Hippocampal formation (tissue), 2 donors: ENCODE data around the gene ZNF556.

ENCODE experiments used
- DNase-seq, 2 donors: peaks; one replicate each; lab custom pipeline; 2025; lab: John Stamatoyannopoulos, UW

ZNF556 gene

DNA sequence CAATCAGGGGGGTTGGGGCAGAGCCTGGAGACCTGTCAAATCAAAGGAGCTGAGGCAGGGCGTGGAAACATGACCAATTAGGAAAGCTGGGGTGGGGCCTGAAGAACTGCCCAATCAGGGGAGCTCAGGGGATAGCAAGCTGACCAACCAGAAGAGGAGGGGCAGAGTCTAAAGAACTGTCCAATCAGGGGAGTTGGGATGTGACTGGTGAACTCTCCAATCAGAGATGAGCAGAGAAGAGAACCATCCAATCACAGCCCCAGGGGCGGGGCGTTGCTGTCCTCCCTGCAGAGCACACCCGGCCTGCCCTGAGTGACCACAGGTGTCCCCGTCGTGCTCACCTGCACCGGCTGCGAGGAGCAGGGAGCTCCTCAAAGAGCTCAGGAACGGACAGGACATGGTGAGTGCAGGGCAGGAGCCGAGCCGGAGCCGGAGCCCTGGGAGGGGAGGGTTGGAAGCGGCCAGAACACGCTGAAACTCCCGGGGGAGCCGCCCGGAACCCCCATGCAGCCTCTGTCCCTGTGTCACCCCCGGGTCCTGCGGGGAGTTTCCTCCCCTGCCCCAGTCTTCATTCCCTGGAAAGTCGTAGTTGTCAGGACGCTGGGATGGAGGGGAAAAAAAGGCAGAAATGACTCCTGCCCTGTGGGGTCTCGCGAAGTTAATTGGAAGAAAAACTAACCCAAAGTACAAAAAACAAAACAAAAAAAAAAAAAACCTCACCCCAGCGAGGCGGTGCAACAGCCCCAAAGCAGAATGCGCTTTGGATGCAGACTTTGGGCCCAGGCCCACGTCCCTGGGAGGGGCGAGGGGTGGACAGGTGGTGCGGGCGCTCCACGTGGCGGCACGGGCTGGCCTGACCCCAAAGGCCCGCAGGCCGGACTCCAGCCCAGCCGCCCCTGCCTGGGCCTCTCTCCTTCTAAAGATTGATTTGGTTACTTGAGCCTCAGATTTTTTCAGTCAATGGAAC is at the start of gene ZNF556:
Gene ZNF556 (plus strand): TSS at position 311 of the 967 bp plus-strand sequence. CDS start 87 bp downstream, at position 398.
- DNase-seq: no peak

GRCh38 chr19:2819540-2820111 is 47.5 kb upstream of the ZNF556 start, which contains the start of gene ZNF554:
TSS of gene ZNF554 (plus strand) at chr19:2819868. CDS start at chr19:2820072, 204 bp downstream.
- DNase-seq: peak; percentile 84 to 92

DNA sequence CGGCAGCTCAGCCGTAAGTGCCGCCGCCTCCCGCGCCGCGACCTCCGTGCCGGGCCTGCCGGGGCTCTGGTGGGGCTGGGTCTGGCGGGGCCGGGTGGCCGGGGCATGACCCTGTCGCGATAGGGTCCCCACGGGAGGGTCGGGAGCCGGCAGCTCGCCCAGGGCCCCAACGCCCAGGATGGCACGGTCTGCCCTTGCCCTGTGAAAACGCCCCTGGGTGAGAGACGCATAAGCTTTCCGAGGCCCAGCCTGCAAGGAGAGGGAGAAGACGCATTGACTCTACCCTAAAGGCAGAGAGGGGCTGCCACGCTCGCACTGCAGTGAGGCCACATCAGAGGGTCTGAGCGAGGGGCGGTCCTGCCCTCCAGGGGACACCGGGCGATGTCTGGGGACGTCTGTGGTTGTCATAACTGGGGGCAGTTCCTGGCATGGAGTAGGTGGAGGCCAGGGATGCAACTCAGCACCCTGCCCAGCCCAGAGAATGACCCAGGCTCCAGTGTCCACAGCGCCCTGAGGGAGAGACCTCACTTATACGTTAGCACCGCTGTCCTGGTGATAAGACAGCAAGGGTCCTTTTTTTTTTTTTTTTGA is 46.9 kb upstream of the ZNF556 start:
- no peak for DNase-seq

DNA sequence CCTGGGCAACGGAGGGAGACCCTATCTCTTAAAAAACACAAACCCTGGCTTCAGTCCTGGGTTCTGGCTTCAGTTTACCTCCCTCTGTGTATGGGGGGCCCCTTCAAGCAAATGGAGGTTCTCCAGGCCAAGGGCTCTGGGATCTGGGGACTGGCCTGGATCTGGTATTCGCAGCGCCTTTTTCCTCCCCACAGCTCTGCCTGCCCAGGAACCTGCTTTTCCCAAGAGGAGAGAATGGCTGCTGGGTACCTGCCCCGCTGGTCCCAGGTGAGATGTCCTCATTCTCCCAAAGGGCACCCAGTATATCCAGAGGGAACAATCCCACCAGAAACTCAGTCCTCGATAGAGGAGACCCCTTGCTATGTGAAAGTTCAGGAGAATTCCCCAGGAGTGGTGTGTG is 44.3 kb upstream of the ZNF556 start:
- DNase-seq: no peak

DNA sequence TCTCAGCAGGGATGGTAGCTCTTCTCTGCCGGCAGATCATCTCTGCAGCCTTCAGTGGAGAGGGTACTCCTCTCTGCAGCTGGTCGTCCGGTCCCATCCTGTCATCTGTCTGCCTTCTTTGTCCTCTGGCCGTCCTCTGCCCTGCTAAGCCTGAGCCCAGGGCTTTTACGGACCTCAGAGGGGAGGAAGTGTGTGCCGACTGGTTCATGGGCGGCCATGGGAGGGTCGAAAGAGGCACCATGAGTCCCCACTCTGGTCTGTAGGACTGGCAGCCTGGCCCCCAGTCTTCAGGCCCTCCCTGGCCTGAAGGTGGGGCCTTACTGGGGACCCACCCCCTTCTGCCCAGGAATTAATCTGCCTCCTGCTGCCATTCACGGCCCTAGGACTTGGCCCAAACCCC is 43.5 kb upstream of the ZNF556 start:
- no peak for DNase-seq

GRCh38 chr19:2824129-2824528 is 43.0 kb upstream of the ZNF556 start:
- no peak for DNase-seq

- DNase-seq: no peak
These were observed 40.1 kb upstream of the ZNF556 start for GRCh38 chr19:2827022-2827421.

DNA sequence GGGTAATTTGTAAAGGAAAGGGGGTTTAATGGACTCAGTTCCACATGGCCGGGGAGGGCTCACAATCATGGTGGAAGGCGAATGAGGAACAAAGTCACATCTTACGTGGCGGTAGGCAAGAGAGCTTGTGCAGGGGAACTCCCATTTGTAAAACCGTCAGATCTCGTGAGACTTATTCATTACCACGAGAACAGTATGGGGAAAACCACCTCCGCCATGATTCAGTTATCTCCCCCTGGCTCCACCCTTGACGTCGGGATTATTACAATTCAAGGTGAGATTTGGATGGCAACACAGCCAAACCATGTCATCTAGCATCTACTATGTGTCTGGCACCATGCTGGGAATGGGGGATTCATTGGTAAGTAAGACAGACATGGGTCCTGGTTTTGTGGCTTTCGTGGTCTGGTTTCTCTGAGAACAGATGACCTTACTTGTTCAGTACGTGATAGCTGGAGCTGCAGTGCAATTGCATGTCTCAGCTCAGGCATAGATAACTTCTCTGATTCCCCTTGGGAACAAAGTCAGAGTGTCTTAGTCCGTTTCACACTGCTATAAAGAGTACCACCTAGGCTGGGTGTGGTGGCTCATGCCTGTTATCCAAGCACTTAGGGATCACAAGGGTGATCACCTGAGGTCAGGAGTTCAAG is 39.2 kb upstream of the ZNF556 start:
- DNase-seq: no peak

DNA sequence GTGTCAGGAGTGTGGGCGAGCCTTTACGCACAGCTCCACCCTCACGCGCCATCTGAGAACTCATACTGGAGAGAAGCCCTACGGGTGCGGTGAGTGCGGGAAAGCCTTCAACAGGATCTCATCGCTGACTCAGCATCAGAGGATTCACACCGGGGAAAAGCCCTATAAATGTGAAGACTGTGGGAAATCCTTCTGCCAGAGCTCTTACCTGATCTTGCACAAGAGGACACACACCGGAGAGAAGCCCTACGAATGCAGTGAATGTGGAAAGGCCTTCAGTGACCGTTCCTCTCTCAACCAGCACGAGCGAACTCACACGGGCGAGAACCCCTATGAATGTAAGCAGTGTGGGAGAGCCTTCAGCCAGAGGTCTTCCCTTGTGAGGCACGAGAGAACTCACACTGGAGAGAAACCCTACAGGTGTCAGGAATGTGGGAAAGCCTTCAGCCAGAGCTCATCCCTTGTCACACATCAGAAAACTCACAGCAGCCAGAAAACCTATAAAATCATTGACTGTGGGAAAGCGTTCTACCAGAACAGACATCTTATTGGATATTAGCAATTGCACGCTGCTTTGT is 32.8 kb upstream of the ZNF556 start:
- DNase-seq: no peak

GRCh38 chr19:2837430-2837829 is 29.7 kb upstream of the ZNF556 start:
- no peak for DNase-seq

GRCh38 chr19:2840794-2841791 is 26.0 kb upstream of the ZNF556 start, which contains the start of gene ZNF555:
TSS of gene ZNF555 (plus strand) at chr19:2841475. CDS start at chr19:2841573, 98 bp downstream.
- peak; percentile 98 to 100 for DNase-seq

DNA sequence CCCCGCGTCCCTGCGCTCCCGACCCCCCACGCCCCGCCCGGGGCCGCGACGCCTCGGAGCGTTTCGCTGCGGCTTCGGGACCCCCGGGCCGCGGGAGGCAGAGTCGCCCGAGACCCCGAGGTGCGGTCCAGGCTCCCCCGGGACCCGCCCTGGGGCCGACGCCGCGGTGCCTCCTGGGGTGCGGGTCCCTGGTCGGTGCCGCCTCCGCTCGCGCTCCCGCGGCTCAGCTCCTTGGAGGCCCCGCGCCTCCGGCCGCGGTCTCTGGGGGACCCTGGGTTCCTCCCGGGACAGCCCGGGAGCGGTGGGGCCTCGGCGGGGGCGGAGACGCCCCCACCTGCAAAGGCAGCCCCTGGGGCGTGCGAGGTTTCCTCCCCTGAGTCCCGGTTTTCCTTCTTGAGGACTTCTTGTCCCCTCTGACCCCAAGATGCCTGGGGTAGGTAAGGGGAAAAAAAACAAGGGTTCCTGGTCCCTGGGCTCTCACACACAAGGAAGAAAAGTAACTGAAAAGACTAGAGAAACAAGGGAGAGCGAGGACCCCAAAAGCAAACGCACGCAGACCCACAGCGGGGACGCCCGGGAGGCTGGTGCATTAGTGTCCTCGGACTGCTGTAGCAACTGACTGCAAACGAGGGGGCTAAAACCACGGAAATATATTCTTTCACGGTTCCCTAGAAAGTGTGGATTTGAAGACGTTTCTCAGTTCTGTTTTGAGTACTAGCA is 25.1 kb upstream of the ZNF556 start:
- DNase-seq: no peak

GRCh38 chr19:2845107-2845506 is 22.0 kb upstream of the ZNF556 start:
- no peak for DNase-seq

DNA sequence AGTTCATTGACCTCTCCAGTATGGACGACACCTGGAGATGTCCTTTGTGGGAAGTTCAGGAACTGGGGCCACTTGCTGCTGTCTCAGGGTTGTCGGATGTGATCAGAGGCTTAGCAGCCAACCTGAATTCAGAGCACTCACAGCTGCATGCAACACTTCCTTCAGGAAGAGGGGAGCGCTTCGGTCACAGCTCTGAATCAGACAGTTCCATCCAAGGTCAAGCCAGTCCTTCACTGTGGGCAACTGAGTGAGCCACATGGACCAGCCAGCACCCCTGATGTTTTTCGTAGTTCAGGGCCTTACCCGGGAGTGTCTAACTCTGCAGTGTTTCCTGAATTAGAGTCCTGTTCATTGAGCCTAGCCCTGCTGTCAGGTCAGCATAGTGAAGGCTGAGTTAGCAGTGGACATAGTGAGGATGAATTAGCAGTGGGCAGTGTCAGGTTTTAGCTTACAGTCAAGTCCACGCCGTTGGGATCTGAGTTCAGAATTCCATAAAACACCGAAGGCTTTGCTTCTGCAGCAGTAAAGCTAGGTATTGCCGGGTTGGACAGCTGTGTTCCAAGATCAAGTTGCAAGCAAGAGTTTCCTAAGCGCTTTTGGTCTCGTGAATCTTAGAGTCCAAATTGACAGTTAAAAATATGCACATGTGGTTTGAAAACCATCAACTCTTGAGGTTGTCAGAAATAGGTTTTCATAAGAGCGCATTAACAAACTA is 20.8 kb upstream of the ZNF556 start:
- no peak for DNase-seq

DNA sequence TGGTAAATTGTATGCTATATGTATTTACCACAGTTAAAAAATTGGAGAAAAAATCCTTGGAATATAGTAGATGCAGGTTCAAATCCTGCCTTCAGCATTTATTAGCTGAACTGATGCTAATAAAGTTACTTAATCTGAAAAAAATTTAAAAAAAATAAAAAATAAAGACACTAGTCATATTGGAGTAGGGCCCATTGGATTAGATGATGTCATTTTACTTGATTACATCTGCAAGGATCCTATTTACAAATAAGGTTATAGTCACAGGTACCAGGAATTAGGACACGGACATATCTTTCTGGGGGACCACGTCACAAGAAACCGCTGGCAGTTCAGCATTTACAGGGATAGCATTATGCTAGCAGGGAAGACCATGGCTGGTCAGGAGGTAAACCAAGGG is 19.6 kb upstream of the ZNF556 start:
- DNase-seq: no peak

DNA sequence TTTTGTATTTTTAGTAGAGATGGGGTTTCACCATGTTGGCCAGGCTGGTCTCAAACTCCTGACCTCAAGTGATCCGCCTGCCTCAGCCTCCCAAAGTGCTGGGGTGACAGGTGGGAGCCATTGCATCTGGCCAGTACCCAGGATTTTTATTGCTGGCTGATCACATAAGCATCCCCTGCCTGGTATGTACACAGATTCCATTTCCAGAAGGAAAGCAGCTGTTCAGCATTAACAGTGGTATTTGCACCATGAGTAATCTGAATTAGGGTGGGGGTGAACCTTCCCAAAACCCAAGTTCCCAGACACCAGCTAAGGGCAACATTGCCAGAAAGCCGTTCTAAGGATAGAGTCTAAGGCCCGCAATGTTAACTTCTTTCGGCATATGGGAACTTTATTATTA is 18.5 kb upstream of the ZNF556 start:
- DNase-seq: no peak

DNA sequence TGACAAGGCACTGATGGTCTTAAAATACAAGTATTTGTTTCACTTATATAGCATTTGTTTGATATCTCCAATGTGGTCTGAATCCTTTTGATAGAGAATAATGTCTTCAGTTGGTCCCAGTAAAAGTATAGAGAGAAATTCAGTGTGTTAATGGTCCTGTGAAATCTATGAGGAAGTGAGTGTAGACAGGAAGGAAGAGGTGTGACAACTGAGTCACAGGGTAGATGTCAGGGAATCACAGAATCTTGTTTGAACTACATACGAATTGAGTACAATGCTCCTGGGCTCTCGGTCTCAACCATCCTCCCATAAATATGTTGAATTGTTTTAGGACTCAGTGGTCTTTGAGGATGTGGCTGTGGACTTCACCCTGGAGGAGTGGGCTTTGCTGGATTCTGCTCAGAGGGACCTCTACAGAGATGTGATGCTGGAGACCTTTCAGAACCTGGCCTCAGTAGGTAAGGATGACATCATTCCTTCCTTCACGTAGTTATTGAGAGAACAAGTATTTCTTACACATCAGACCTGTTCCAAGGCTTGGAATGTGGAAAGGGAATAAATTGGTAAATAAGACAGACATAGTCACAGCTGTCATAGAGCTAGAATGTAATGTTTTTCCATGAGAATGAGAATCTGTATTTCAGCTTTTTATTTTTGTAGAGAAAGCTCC is 16.7 kb upstream of the ZNF556 start:
- no peak for DNase-seq

DNA sequence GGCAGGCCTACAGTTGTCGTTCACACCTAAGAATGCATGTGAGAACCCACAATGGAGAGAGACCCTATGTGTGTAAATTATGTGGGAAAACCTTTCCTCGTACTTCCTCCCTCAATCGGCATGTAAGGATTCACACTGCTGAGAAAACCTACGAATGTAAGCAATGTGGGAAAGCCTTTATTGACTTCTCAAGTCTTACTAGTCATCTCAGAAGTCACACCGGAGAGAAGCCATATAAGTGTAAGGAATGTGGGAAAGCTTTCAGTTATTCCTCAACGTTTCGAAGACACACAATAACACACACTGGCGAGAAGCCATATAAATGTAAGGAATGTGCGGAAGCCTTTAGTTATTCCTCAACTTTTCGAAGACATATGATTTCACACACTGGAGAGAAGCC is 14.5 kb upstream of the ZNF556 start:
- DNase-seq: no peak
